HCT116 (cell line): Measurements from ENCODE around the gene MGAT4C. TPM values are rescaled to one million over a fixed set of nuclear protein-coding genes. Genes with fewer than 3 reads are reported as not detected.

Source experiments
- ATAC-seq: fragments of 200-7000 bp; cut with Tn5 transposase; 2 replicates; pipeline ENCODE4 v1.9.1; 2020; ENCODE audit warnings: mild to moderate bottlenecking, moderate library complexity
- BruUV-seq: library from RNA; stranded (reverse); fragments of 400-500 nt; replicated peaks from 2 replicates; lab custom pipeline; 2021; lab: Mats Ljungman, UMichigan
- CTCF ChIA-PET: fragments of 300-600 bp; sonication (Branson Sonifier 250); formaldehyde crosslinking; loops from one replicate; lab custom pipeline; 2021; ENCODE audit warnings: antibody characterized with exemption; lab: Charles Lee
- POLR2A ChIA-PET: fragments of 300-600, 350-600 bp; sonication (Branson Sonifier 250); formaldehyde crosslinking; loops from one replicate; lab custom pipeline; 2021; ENCODE audit warnings: antibody characterized with exemption; lab: Charles Lee
- RAD21 ChIA-PET, 2 experiments: fragments of 300-600 bp; sonication (Branson Sonifier 250); formaldehyde crosslinking; loops; one replicate each; lab custom pipeline; 2023; ENCODE audit warnings: low total read pairs in 2 of 2; ENCODE audit not compliant: uncharacterized antibody in 2 of 2, unreplicated experiment in 2 of 2, low non-redundant PET in 1 of 2; lab: Charles Lee
- DNase-seq: peaks from one replicate; pipeline ENCODE4 v3.0.0-alpha.2; 2010; ENCODE audit warnings: low read depth, low spot score
- H2AFZ ChIP-seq: fragments of 200-600 bp; shearing (Covaris generic), sonication (generic); 2 replicates; pipeline ENCODE4 v1.6.1; 2017; ENCODE audit warnings: low read depth, mixed run types, mixed read lengths, antibody characterized with exemption, low read length; ENCODE audit not compliant: poor library complexity, severe bottlenecking
- H3K27ac ChIP-seq: 2 replicates; pipeline ENCODE4 v1.5.1; 2012; ENCODE audit warnings: low read depth, low read length
- H3K27me3 ChIP-seq: fragments of 200-600 bp; sonication (generic); 2 replicates; pipeline ENCODE4 v1.6.1; 2016; ENCODE audit warnings: mixed run types, low read length, mixed read lengths; ENCODE audit not compliant: insufficient read depth
- H3K36me3 ChIP-seq, 2 experiments: fragments of 200-500 bp in 1 of 2; fragments of 200-600 bp in 1 of 2; sonication (Bioruptor generic) in 1 of 2; sonication (generic) in 1 of 2; 2 replicates each; pipeline versions ENCODE4 v1.5.1 to v1.6.1; 2014 to 2016; ENCODE audit warnings: low read length in 2 of 2, inconsistent platforms in 1 of 2, mixed read lengths in 1 of 2, mixed run types in 1 of 2; ENCODE audit not compliant: insufficient read depth in 2 of 2, control insufficient read depth in 1 of 2
- H3K4me1 ChIP-seq, 2 experiments: fragments of 200-600 bp in 1 of 2; sonication (generic) in 1 of 2; 2 replicates each; pipeline versions ENCODE4 v1.5.1 to v1.6.1; 2012 to 2017; ENCODE audit warnings: low read length in 2 of 2, inconsistent platforms in 1 of 2, mild to moderate bottlenecking in 1 of 2, mixed read lengths in 1 of 2, mixed run types in 1 of 2, moderate library complexity in 1 of 2; ENCODE audit not compliant: insufficient read depth in 2 of 2, control insufficient read depth in 1 of 2
- H3K4me2 ChIP-seq: fragments of 200-600 bp; sonication (generic); 2 replicates; pipeline ENCODE4 v1.6.1; 2017; ENCODE audit warnings: mixed run types, low read length, mixed read lengths
- H3K4me3 ChIP-seq, 2 experiments: fragments of 200-600 bp in 1 of 2; sonication (generic) in 1 of 2; replicated peaks in 1 of 2; 2 replicates each; pipeline ENCODE4 v1.5.1; 2011 to 2016; ENCODE audit warnings: low read length in 2 of 2, control low read depth in 1 of 2, low read depth in 1 of 2, mild to moderate bottlenecking in 1 of 2, mixed read lengths in 1 of 2, mixed run types in 1 of 2
- H3K79me2 ChIP-seq: fragments of 200-600 bp; sonication (generic); 2 replicates; pipeline ENCODE4 v1.6.1; 2017; ENCODE audit warnings: mild to moderate bottlenecking, mixed run types, low read length, moderate library complexity, mixed read lengths; ENCODE audit not compliant: insufficient read depth
- H3K9ac ChIP-seq: fragments of 200-600 bp; sonication (generic); 2 replicates; pipeline ENCODE4 v1.6.1; 2016; ENCODE audit warnings: low read length, mixed read lengths
- H3K9me2 ChIP-seq: fragments of 200-600 bp; sonication (generic), shearing (Covaris generic); 2 replicates; pipeline ENCODE4 v1.6.1; 2017; ENCODE audit warnings: mixed run types, mild to moderate bottlenecking, moderate library complexity; ENCODE audit not compliant: insufficient read depth
- H3K9me3 ChIP-seq, 2 experiments: fragments of 200-500 bp in 1 of 2; fragments of 200-600 bp in 1 of 2; sonication (Bioruptor generic) in 1 of 2; sonication (generic) in 1 of 2; 2 replicates each; pipeline ENCODE4 v1.6.1; 2014 to 2017; ENCODE audit warnings: low read length in 2 of 2, mixed read lengths in 2 of 2, inconsistent platforms in 1 of 2, low read depth in 1 of 2, mild to moderate bottlenecking in 1 of 2, mixed run types in 1 of 2, moderate library complexity in 1 of 2; ENCODE audit not compliant: control insufficient read depth in 1 of 2, insufficient read depth in 1 of 2
- H4K20me1 ChIP-seq: fragments of 200-600 bp; sonication (generic), shearing (Covaris generic); 2 replicates; pipeline ENCODE4 v1.6.1; 2017; ENCODE audit warnings: mixed run types, mild to moderate bottlenecking, moderate library complexity; ENCODE audit not compliant: insufficient read depth
- CEBPB ChIP-seq: IDR thresholded peaks from 2 replicates; pipeline ENCODE4 v1.6.1; 2012; ENCODE audit warnings: low read depth
- ELF1 ChIP-seq: IDR thresholded peaks from 2 replicates; pipeline ENCODE4 v1.6.1; 2012; ENCODE audit warnings: low read depth, borderline replicate concordance
- FOSL1 ChIP-seq: IDR thresholded peaks from 2 replicates; pipeline ENCODE4 v1.6.1; 2012; ENCODE audit warnings: low read depth
- RAD21 ChIP-seq: IDR thresholded peaks from 2 replicates; pipeline ENCODE4 v1.6.1; 2012; ENCODE audit warnings: low read depth, mild to moderate bottlenecking
- SRF ChIP-seq: IDR thresholded peaks from 2 replicates; pipeline ENCODE4 v1.6.1; 2012; ENCODE audit warnings: low read depth
- YY1 ChIP-seq: IDR thresholded peaks from 2 replicates; pipeline ENCODE4 v1.6.1; 2011; ENCODE audit warnings: low read length, low read depth, moderate library complexity, mild to moderate bottlenecking; ENCODE audit not compliant: insufficient replicate concordance; ENCODE audit errors: extremely low read depth
- intact Hi-C: fragments of 100-400 bp; cut with micrococcal nuclease; formaldehyde crosslinking; loops from 2 replicates; pipeline ENCODE4 v1.10.0; 2022
- total RNA-seq: library from RNA; stranded (reverse); gene quantifications from one replicate; pipeline ENCODE4 v1.2.1, GENCODE V29; 2021; ENCODE audit not compliant: unreplicated experiment
- TF ChIP-seq, protein P1 (sequence below), 3 experiments: fragments of 200-600 bp in 1 of 3; sonication (generic) in 1 of 3; IDR thresholded peaks in 2 of 3; conservative IDR thresholded peaks in 1 of 3; 2 replicates each; pipeline ENCODE4 v1.5.1; 2012 to 2017; ENCODE audit warnings: low read depth in 2 of 3, low read length in 2 of 3, antibody characterized with exemption in 1 of 3, borderline replicate concordance in 1 of 3, control low read depth in 1 of 3, mild to moderate bottlenecking in 1 of 3, mixed read lengths in 1 of 3, mixed run types in 1 of 3, moderate library complexity in 1 of 3; ENCODE audit not compliant: insufficient read depth in 1 of 3

The MGAT4C gene
- total RNA-seq, 1 experiment from 2014 or later = not detected

DNA sequence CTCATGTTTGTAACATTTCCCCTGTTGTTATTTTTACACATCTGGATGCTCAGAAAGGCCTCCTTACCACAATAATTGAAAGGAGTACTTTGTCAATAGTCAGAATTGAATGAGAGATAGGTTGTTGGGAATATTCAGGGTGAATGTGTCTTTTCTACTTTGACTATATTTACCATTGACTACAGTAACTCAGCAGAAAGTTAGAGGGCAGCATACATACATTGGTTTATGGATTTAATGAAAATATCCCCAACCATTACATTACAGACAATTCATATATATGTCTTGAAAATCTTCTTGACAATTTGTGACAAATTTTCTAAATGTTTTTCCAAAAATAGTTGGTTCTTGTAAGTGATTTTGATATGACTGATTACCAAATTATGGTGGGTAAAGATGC lies 284.4 kb downstream of the MGAT4C start:
- Histone ChIP-seq H4K20me1 (no peaks in the 10 kb centered on the region), H3K36me3 (no peaks in the 10 kb centered on the region), H3K9me2 (no peaks in the 10 kb centered on the region), H3K79me2 (no peaks in the 10 kb centered on the region), H3K9ac (no peak overlapping the region), H3K9me3 (no peaks in the 10 kb centered on the region), H3K4me2 (no peak overlapping the region), H3K27ac (no peak overlapping the region), H3K4me3 (no peak overlapping the region), H2AFZ (peak overlapping the region; percentile 58), H3K27me3 (no peaks in the 10 kb centered on the region), H3K4me1 (no peaks in the 10 kb centered on the region)
- ChIA-PET CTCF (interaction anchor here (1.0 to 1.3 kb wide), 2 partner anchors 14 to 943 kb away, joined by 3 read pairs; no protein-coding TSS in a partner anchor), RAD21 (no interaction called here), POLR2A (no interaction called here)
- DNase-seq = no peak
- no TSS peak for BruUV-seq
- TF ChIP-seq, protein P1, sequence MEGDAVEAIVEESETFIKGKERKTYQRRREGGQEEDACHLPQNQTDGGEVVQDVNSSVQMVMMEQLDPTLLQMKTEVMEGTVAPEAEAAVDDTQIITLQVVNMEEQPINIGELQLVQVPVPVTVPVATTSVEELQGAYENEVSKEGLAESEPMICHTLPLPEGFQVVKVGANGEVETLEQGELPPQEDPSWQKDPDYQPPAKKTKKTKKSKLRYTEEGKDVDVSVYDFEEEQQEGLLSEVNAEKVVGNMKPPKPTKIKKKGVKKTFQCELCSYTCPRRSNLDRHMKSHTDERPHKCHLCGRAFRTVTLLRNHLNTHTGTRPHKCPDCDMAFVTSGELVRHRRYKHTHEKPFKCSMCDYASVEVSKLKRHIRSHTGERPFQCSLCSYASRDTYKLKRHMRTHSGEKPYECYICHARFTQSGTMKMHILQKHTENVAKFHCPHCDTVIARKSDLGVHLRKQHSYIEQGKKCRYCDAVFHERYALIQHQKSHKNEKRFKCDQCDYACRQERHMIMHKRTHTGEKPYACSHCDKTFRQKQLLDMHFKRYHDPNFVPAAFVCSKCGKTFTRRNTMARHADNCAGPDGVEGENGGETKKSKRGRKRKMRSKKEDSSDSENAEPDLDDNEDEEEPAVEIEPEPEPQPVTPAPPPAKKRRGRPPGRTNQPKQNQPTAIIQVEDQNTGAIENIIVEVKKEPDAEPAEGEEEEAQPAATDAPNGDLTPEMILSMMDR (IDR thresholded peaks at IDR 0.05 in 2 of 3, conservative IDR thresholded peaks at IDR 0.05 in 1 of 3; ENCODE audit: borderline replicate concordance in 1 of 3, insufficient read depth in 1 of 3, low read depth in 2 of 3, low read length in 2 of 3) = peak in 2 of 3 experiments; percentile 13 to 39; a peak in 3 of 6 replicates
- TF ChIP-seq RAD21 (peak; percentile 44), SRF (no peak)
- no peak for ATAC-seq
- intact Hi-C loops = loop anchor here (5.0 kb wide), 1 partner anchor 941 kb away; no protein-coding TSS in a partner anchor

DNA sequence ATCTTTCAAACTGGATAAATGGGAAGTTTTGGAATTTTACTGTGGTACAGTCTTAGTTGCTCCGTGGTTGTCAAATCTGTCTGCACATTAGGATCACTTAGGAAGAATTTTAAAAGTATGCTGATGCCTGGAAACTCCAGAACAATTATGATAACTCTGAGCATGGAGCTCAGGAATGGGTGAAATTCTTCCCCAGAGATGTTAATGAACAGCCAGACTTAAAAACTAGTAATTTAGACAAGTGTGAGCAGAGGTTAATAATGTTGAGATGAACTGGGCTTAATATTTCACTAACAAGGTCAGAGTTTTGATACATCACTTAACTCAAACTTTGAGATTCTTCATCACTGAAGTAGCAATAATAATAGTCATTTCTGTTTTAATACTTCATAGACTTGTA lies 287.6 kb downstream of the MGAT4C start:
- intact Hi-C loops = no loop called here
- H3K79me2 ChIP-seq = no peaks in the 10 kb centered on the region
- no peaks in the 10 kb centered on the region for H4K20me1 ChIP-seq
- H3K4me3 ChIP-seq = no peak overlapping the region
- no peak for ATAC-seq
- ChIA-PET CTCF (no interaction called here), RAD21 (no interaction called here), POLR2A (no interaction called here)
- TF ChIP-seq YY1 (no peak), ELF1 (no peak), FOSL1 (no peak), CEBPB (no peak)
- TF ChIP-seq, protein P1 (IDR thresholded peaks at IDR 0.05 in 2 of 3, conservative IDR thresholded peaks at IDR 0.05 in 1 of 3; ENCODE audit: borderline replicate concordance in 1 of 3, insufficient read depth in 1 of 3, low read depth in 2 of 3, low read length in 2 of 3) = no peak
- no peak overlapping the region for H3K9ac ChIP-seq
- no TSS peak for BruUV-seq
- no peaks in the 10 kb centered on the region for H3K36me3 ChIP-seq
- H3K9me3 ChIP-seq = no peaks in the 10 kb centered on the region
- H3K27me3 ChIP-seq = no peaks in the 10 kb centered on the region
- DNase-seq = no peak
- H3K9me2 ChIP-seq = no peaks in the 10 kb centered on the region
- no peak overlapping the region for H3K27ac ChIP-seq
- H2AFZ ChIP-seq = no peak overlapping the region
- H3K4me2 ChIP-seq = no peak overlapping the region
- no peaks in the 10 kb centered on the region for H3K4me1 ChIP-seq
